ENCODE measurements around the gene ACER2. TPM values are rescaled to one million over a fixed set of nuclear protein-coding genes. Genes with fewer than 3 reads are reported as not detected.

Gene ACER2
- total RNA-seq, 1 donor from 2014 or later, result 4.1 TPM

DNA sequence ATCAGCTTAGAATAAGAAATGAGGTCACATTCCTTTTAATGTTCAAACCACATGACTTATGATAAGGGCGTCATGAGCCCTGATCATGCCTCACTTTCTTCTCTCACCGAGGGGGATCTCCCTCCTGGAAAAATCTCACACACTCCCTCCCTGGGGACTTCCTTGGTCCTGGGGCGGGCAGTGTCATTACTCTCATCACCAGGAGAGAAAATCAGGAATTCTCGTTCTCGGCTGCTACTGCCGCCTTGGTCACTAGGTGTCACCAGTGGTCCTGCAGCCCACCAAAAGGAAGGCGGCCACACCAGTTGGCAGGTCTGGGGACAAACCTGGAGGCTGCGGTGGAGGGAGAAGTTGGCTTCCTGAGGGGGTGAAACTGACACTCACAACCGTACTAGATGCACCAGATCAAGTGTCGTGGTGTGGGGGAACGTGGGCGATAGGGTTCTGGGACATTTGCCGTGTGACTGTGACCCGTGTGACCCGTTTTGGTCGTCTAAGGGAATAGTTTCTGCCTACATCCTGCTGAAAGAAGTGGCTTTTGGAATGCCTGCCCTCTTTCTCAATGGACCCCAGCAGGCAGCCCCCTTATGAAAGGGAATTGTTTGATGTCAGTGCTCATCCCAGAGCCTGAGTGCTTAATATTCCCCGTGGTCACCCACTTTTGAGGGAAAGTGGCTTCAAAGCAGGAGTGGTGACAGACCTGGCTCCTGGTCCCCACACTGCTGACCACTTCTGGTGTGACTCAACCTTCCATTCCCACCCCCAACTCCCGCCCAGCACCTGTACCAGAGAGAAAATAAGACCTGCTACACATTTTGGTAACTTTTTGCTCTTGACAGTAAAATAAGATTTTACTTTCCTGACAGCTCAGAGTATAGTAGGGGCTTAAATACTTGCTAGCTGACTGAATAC, 63.2 kb downstream of the ACER2 start:
- peak; percentile 71 for DNase-seq (ENCODE audit: low spot score)
- intact Hi-C loops (cut with DNase I), result no loop called here

DNA sequence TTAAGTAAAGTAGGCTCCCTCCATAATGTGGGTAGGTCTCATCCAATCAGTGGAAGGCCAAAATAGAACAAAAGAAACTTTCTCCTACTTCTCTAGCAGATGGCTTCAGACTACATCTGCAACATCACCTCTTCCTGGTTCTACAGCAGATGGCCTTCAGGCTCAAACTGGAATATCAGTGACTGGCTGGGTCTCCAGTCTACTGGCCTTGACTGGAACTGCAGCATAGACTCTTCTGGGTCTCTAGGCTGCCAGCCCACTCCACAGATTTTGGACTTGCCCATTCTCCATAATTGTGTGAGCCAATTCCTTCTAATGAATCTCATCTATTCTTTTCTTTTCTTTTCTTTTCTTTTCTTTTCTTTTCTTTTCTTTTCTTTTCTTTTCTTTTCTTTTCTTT, 64.8 kb downstream of the ACER2 start:
- intact Hi-C loops (cut with DNase I), result no loop called here
- DNase-seq (ENCODE audit: low spot score), result no peak

DNA sequence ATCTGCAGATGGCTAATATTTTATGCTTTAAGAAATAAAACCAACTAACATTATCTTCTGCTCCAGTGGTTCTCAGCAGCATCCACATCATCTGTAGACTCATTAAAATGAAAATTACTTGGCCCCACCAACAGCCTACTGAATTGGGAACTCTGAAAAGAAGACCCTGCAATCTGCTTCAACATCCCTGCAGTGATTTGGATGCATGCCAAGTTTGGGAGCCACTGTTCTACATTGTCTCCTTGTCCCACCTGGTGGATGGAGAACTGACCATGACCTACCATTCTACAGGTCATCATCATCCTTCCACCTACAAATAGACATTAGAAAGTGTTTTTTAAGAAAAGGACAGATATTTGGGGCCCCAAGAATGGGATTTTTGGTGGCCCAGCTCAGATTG, 71.1 kb downstream of the ACER2 start:
- no peak for DNase-seq (ENCODE audit: low spot score)
- intact Hi-C loops (cut with DNase I), result no loop called here

DNA sequence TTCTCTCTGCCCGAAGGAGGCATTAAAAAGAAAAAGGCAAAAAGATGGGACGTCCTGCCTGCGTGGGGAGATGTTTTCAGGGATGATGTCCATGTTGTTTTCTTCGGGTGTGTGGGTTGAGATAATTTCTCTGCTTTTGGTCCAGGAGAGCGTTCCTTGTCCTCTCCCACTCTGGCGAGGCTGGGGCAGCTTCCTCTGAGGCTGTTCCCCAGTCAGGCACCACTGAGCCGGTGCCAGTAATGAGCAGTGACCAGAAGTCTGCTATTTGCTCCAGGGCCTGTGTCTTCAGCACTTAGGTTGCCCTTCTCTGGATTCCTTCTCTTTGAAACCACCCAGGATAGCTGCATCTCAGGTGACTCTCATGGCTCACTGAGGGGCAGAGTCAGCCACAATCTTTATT, 71.5 kb downstream of the ACER2 start:
- intact Hi-C loops (cut with DNase I), result no loop called here
- no peak for DNase-seq (ENCODE audit: low spot score)

DNA sequence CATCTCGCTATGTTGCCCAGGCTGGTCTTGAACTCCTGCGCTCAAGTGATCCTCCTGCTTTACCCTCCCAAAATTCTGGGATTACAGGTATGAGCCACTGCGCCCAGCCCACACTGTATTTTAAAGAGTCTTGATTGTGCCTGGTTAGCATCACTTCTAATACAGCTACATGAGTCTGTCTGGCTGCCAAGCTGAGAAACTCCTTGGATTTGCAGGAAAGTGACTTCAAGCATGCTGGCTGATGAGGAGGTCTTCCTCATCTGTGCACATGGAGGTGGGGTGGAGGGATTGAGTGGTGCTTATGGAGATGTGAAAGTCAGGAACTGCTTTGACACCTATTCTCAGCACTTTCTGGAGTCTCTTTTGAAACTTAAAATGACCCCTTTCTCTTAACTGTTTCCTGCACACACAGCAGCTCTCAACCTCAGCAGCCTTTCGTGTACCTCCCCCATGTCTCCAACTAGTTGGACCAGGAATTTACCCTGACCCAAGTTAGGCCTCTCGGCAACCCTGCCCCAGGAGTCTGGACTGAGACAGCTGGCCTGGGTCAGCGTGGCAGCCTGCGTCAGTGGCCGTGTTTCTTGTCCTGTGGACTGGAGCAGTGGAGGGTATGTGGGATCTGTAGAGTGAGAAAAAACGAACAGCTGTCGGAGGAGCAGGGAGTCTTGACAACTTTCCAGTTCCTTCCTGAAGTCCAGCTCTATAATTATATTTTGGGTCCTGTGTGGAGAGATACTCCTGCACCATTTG, 72.5 kb downstream of the ACER2 start:
- DNase-seq (ENCODE audit: low spot score), result no peak
- intact Hi-C loops (cut with DNase I), result no loop called here

DNA sequence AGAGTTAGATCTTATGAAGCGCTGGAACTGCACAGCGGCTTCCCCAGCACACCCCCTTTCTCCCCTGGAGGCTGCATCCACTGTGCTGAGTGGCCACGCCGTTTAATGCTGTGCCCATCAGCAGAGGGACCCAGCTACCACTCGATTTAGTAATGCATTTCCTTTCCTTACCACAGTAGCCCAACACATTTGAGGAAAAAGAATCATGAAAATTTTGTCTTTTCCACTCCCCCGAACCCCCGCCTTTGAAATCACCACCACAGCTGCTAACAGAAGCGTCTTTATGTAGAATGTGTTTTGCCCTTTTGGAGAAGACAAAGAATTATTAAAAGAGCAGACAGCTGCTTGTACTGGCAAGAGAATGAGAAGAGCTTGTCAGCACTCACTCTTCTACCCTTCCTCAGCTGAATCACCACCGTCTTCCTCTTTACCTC, 73.2 kb downstream of the ACER2 start:
- intact Hi-C loops (cut with DNase I), result no loop called here
- DNase-seq (ENCODE audit: low spot score), result no peak

DNA sequence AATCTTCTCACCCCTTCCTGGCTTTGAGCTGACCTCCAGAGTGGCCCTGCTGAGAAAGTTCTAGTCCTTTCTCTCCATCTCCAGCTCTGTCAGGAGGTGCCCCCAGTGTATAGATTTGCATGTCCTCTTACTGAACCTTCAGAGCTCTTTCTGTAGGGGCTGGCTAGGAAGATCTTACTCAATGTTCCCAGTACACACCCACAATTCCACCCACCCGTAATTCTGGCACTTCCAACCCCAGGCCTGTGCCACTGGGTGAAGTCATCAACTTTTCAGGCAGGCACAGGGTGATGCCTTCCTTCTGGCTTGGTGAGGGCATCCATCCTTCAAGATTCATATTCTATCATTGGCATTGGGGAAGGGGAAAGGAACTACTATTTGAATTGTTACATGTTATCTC, 75.9 kb downstream of the ACER2 start:
- no peak for DNase-seq (ENCODE audit: low spot score)
- intact Hi-C loops (cut with DNase I), result no loop called here

DNA sequence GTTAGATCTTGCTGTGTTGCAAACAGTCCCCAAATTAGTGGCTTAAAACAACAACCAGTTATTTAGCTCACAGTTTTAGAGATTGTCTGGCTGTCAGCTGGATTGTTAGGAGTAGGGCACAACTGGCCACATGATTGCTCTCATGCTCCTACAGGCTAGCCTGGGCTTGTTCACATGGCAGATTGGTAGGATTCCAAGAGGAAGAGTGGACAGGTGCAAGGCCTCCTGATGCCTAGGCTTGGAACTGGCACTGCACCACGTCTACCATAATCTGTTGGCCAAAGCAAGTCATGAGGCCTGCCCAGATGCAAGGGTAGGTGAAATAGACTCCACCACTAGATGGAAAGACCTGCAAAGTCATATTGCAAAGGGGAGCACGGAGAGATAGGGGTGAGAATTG, 76.4 kb downstream of the ACER2 start:
- intact Hi-C loops (cut with DNase I), result no loop called here
- DNase-seq (ENCODE audit: low spot score), result no peak

DNA sequence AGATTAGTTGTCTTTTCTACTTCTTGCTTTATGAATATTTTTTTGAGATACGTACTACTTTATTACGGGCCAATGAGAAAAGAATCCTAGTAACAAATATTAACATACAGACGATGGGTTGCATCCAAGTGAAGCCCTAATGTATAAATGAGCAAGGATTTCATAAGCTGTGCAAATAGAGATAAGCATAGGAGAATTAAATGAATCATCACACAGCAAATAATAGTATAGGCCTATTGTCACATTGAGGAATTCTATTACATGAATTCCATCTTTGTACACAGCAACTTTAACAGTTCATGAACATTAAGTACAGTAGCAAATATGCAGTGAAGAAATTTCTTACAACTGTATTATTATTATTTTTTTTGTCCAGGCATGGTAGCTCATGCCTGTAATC, 78.0 kb downstream of the ACER2 start:
- no peak for DNase-seq (ENCODE audit: low spot score)
- intact Hi-C loops (cut with DNase I), result no loop called here

DNA sequence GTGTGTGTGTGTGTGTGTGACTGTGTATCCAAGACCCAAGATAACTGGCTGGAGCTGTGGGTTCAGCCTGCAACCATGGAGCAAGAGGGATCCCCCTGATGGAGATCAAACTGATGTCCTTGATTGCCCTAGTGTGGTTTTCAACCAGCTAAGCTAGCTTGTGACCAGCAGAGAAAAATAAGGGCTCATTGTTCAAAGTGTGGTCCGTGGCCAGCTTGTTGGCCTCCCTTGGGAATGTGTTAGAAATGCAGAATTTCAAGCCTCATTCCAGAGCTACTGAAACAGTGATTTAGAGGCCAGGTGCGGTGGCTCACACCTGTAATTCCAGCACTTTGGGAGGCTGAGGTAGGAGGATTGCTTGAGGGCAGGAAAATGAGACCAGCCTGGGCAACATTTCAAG, 79.9 kb downstream of the ACER2 start:
- no peak for DNase-seq (ENCODE audit: low spot score)
- intact Hi-C loops (cut with DNase I), result no loop called here

DNA sequence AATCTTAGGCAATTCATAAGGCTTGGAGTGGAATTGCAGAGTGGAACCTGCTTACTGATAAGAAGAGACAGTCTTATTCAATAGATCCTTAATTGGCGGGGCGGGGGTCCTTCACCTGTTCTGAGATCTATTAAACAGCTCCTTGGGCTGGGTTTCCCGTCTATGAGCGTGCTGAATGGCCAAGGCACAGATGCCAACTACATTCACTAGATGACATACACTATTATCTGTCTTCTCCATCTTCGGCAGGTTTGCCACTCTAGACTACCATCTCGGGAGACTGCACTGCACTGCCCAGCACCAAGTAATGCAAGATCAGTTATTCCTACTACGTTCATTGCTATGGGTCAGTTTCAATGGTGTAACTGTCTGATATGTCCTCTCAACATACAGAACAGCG, 81.5 kb downstream of the ACER2 start:
- no peak for DNase-seq (ENCODE audit: low spot score)
- intact Hi-C loops (cut with DNase I), result loop anchor here (10.0 kb wide), 1 partner anchor 155 kb away; no protein-coding TSS in a partner anchor

DNA sequence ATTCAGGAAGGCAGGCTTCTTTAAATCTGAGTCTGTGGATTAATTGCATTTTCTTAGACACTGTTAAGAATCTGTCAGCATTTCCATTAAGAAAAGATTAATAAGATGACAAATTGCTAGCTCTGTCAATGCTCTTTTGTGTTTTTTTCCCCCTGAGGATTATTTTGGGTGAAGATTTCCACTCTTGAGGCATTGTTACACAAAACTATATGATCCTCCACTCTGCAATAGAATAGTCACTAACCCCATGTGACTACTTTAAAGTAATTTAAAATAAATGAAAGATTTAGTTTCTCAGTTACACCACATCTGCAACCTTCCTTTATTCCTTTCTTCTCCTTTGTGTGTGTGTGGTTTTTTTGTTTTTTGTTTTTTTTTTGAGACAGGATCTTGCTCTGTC, 82.0 kb downstream of the ACER2 start:
- DNase-seq (ENCODE audit: low spot score), result no peak
- intact Hi-C loops (cut with DNase I), result loop anchor here (10.0 kb wide), 1 partner anchor 154 kb away; no protein-coding TSS in a partner anchor

DNA sequence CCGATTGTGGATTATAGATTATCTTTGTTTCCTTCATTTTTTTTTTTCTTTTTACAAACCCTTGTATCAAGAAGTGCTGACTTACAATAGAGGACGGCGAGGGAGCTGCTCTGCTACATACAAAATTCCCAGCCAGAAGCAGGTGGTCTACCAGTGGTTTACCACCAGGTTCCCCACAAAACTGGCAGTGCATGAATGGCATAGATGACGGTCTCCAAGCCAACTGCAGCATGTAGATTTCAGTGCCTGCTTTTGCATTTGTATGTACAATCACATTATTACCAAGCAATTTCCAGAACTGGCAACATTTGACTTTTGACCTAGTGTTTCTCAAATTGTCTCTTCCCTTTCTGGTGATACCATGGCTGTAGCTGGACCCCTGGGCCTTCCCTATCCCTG, 84.0 kb downstream of the ACER2 start:
- intact Hi-C loops (cut with DNase I), result loop anchor here (10.0 kb wide), 1 partner anchor 152 kb away; no protein-coding TSS in a partner anchor
- DNase-seq (ENCODE audit: low spot score), result no peak

DNA sequence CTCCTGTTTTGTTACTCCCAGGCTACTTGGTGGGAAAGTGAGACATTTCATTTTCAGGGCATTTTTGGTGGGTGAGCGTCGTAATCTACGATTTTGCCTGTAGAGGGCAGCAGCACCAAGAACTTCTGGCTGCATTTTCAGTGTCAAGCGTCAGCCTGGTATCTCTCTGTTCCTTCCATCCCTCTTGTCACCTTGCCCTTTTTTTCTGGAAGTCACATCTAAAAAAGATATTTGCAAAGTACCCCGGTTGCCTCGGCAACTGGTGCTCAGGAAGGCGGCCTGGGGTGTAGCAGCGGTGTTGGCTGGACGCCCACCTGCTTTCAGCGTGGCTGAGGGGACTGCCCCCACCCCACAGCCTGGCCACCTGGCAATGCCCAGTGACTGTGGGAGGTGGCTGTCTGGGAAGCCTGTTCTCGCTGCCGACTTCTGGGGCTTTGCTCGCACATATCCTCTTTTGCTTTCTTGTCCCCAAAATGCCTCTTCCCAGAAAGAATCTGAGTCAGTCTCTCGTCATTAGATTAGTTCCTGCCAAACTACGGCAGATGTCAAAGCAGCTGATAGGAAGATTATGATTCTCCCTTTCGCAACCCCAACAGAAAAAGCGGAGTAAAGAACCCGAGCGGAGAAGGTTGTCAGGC, 84.5 kb downstream of the ACER2 start:
- DNase-seq (ENCODE audit: low spot score), result peak; percentile 82
- intact Hi-C loops (cut with DNase I), result loop anchor here (10.0 kb wide), 1 partner anchor 152 kb away; no protein-coding TSS in a partner anchor

DNA sequence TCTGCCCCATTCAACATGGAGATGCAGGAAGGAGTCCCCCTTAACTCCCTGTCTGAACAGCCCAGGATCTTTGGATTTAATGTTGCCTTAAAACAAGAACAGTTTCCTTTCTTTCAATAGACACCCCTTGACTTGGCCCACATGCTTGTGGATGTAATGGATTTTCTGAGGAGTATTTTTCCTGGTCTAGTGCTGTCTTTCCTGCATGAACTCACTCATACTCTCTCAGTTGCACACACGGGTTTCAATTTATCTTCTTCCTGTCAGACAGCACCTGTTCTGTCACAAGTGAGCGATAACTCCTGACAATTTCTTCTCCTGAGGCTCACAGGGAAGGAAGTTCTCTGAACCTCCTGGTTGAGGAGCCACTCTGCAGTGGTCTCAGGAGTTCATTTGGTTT, 85.1 kb downstream of the ACER2 start:
- intact Hi-C loops (cut with DNase I), result loop anchor here (10.0 kb wide), 1 partner anchor 151 kb away; no protein-coding TSS in a partner anchor
- no peak for DNase-seq (ENCODE audit: low spot score)

DNA sequence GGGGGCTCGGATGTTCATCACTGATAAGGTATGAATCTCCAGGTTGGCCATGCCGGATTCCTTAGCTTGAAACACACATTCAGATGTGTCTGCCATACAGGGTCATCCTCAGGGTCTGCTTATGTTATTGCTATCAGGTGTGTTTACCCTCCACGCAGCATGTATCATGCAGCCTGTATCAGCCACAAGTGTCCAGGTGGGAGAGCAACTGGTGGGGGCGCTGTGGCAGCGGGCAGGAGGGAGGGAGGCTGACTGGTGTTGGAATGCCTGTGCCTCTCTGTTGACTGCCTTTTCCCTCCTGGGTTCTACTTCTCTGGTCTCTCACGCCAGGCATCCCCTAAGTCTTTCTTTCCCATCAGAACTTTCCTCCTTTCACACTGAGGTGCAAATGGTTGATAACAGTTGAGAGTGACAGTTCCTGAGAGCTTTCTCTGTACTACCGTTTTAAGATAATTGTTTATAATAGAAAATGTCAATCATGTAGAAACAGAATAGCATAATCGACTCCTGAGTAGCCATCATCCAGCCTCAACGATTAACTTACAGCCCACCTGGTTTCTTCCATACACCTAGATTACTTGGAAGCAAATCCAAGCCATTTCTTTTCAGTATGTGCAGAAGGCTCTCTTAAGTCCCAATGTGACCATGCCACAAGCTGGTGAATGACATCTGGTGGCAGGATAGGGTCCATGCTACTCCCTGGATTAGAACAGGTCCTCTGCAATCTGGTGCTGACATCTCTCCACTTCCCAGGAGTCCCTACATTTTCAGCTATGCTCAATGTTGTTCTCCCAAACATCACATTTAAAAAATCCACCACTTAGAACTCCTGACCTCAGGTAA, 86.6 kb downstream of the ACER2 start:
- DNase-seq (ENCODE audit: low spot score), result no peak
- intact Hi-C loops (cut with DNase I), result loop anchor here (10.0 kb wide), 1 partner anchor 149 kb away; no protein-coding TSS in a partner anchor

DNA sequence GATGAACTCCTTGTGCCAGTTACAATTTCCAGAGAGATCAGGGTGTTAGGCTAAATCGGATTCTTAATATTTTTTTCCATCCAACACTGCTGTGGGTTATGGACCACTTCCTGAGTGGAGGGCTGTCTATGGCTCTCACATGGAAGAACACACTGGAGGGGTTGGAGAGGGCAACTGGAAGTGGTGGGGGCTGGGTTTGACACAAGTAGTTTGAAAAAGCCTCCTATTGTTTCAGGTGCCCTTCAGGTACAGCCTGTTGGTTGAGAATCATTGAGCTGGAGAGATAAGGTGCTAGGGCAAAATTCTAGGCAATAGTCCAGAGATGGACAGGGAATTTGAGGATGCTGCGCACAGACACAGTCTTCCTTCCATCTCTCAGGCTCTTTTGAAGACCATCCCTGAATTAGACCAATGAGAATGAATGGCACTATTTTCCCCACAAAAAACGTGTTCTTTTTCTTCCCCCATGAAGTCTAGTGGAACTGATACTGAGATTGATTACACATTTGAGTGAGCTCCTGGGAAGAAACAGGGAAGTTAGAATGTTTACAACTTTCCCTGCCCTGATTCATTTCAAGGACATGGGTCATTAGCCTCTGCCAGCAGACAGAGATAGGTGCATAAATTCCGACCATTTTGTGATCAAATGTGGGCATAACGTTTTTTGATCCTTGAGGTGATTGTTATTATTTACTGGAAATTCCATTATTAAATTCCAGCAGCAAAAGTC, 87.7 kb downstream of the ACER2 start:
- DNase-seq (ENCODE audit: low spot score), result no peak
- intact Hi-C loops (cut with DNase I), result loop anchor here (10.0 kb wide), 1 partner anchor 148 kb away; no protein-coding TSS in a partner anchor

DNA sequence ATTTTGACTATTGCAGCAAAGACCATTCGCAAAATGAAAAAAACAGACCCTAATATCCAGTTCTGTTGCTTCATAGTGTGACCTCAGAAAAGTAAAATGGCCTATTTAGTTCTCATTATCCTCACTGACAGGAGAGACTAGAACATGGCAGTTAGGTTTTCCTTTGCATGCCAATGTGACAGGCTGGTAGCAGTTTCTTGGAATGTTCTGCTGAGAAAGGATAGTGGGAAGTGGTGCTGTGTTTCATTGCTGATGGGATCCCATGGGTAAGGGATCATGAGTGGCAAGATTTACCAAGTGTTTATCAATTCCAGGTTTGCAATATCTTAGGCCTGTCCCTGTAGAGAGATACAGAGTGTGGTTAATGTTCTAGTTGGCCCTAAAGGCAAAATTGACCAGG, 88.5 kb downstream of the ACER2 start:
- DNase-seq (ENCODE audit: low spot score), result no peak
- intact Hi-C loops (cut with DNase I), result loop anchor here (10.0 kb wide), 1 partner anchor 148 kb away; no protein-coding TSS in a partner anchor

Data from cardiac septum (tissue), 1 donor.